Measurements from ENCODE around the gene USP40. TPM values are rescaled to one million over a fixed set of nuclear protein-coding genes. Genes with fewer than 3 reads are reported as not detected.

Gene USP40
- total RNA-seq, 1 donor from 2014 or later, result 20.0 TPM

DNA sequence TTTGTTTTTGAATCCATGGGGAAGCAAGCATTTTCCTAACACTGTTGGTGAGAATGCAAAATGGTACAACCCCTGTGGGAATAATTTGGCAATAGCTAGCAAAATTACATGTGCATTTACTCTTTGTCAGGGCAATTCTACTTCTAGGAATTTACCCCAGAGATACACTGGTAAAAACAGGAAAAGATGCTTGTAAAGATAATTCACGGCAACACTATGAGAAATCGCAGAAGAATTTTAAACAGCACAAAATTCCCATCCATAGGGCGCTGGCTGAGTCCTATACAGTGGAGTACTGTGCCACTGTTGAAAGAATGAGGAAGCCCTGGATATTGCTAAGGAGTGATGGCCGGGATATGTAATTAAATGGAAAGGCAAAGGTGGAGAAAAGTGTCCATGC lies 136.5 kb downstream of the USP40 start:
- TF ChIP-seq, protein P1, sequence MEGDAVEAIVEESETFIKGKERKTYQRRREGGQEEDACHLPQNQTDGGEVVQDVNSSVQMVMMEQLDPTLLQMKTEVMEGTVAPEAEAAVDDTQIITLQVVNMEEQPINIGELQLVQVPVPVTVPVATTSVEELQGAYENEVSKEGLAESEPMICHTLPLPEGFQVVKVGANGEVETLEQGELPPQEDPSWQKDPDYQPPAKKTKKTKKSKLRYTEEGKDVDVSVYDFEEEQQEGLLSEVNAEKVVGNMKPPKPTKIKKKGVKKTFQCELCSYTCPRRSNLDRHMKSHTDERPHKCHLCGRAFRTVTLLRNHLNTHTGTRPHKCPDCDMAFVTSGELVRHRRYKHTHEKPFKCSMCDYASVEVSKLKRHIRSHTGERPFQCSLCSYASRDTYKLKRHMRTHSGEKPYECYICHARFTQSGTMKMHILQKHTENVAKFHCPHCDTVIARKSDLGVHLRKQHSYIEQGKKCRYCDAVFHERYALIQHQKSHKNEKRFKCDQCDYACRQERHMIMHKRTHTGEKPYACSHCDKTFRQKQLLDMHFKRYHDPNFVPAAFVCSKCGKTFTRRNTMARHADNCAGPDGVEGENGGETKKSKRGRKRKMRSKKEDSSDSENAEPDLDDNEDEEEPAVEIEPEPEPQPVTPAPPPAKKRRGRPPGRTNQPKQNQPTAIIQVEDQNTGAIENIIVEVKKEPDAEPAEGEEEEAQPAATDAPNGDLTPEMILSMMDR (IDR thresholded peaks at IDR 0.05; ENCODE audit: borderline replicate concordance), result no peak
- intact Hi-C loops (cut with micrococcal nuclease), result no loop called here
- peak overlapping the region; percentile 73 for H3K27ac ChIP-seq (replicated peaks)

DNA sequence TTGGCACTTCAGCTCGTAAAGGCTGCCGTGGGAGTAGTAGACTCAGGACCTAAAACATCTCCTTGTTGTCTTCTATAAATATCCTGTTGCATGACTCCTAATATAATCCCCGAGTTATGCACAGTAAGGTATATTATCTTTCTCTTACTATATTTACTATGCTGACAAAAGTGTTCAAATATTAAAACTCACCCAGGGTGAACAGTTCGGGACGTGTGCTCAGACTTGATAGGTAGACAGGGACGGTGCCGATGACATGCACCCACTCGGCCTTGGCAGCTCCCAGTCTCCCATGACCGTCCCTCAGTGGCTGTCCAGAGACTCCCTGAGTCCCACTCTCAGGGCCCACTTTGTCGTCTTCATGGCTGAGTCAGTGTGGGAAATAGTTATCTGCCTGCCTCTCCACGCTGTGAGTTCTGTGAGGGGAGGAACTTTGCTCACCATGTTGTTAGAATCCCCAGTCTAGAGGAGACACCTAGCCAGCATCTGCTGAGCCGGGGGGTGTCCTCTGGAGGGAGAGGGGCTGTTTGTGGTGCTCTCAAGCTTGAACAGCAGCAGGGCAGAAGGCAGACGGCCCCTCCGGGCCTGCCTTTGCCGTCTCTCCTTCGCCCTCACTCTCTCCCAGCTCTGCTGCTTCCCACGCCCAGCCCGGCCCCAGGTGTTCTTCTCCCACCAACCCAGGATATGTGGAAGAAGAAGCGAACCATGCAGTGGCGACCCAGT lies 137.2 kb downstream of the USP40 start:
- Histone ChIP-seq H3K36me3 (peaks cover 2% of the 10 kb centered on the region), H3K4me3 (peak overlapping the region; percentile 11), H3K9me3 (replicated peaks) (peaks cover 4% of the 10 kb centered on the region), H3K4me1 (peaks cover 77% of the 10 kb centered on the region), H3K27ac (replicated peaks) (peak overlapping the region; percentile 73), H3K27me3 (ENCODE audit: low read depth) (no peaks in the 10 kb centered on the region)
- intact Hi-C loops (cut with micrococcal nuclease), result no loop called here
- TF ChIP-seq, protein P1 (IDR thresholded peaks at IDR 0.05; ENCODE audit: borderline replicate concordance), result no peak
- DNase-seq, result no peak

More for the DNA sequence above, 136.5 kb downstream of the USP40 start:
- Histone ChIP-seq H3K4me3 (no peak overlapping the region), H3K36me3 (peaks cover 9% of the 10 kb centered on the region), H3K27me3 (ENCODE audit: low read depth) (no peaks in the 10 kb centered on the region), H3K9me3 (replicated peaks) (peaks cover 4% of the 10 kb centered on the region), H3K4me1 (peaks cover 78% of the 10 kb centered on the region)
- no peak for DNase-seq

DNA sequence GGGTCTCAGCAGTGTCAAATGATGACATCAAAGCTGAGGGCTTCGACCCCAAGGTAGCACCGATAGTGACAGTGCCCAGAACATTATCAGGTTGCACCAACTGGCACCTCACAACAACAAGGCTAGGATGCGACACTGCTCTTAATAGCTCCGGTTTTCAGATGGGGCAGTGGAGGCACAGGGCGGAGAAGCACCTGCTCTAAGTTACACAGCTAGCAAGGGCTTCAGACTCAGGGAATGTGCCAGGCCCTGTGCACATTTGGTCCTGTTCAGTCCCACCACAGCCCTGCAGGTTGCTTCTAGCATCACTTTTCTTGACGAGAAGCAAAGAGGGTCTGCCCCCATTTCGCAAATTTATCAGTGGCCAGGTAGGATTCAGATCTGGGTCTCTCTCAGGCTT lies 138.1 kb downstream of the USP40 start:
- TF ChIP-seq, protein P1 (IDR thresholded peaks at IDR 0.05; ENCODE audit: borderline replicate concordance), result no peak
- no peak overlapping the region for H3K4me3 ChIP-seq
- DNase-seq, result no peak
- no peaks in the 10 kb centered on the region for H3K36me3 ChIP-seq
- H3K4me1 ChIP-seq, result peaks cover 76% of the 10 kb centered on the region
- intact Hi-C loops (cut with micrococcal nuclease), result no loop called here
- H3K27me3 ChIP-seq (ENCODE audit: low read depth), result no peaks in the 10 kb centered on the region
- peak overlapping the region; percentile 73 for H3K27ac ChIP-seq (replicated peaks)
- H3K9me3 ChIP-seq (replicated peaks), result peaks cover 4% of the 10 kb centered on the region

DNA sequence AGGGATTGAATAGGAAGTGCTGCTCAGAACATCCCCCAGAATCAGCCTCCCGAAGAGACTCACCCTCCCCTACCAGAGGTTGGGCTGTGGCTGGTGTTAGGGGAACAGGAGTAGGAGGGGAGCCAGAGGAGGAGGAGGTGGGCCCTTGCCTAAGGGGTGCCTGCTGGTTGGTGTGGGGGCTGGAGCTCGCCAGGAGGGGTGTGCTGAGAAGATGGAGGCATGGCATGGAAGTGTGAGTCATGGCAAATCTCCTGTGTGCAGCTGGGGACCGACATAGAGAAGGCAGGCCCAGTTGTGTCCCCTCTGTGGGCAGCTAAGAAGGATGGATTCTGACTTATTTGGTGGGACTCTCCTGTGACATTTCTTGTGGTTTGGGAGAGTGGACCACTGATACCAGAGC lies 138.6 kb downstream of the USP40 start:
- Histone ChIP-seq H3K27me3 (ENCODE audit: low read depth) (no peaks in the 10 kb centered on the region), H3K27ac (replicated peaks) (no peak overlapping the region), H3K4me1 (peaks cover 79% of the 10 kb centered on the region), H3K4me3 (no peak overlapping the region), H3K36me3 (no peaks in the 10 kb centered on the region), H3K9me3 (replicated peaks) (peaks cover 4% of the 10 kb centered on the region)
- DNase-seq, result no peak
- intact Hi-C loops (cut with micrococcal nuclease), result no loop called here
- TF ChIP-seq, protein P1 (IDR thresholded peaks at IDR 0.05; ENCODE audit: borderline replicate concordance), result no peak

DNA sequence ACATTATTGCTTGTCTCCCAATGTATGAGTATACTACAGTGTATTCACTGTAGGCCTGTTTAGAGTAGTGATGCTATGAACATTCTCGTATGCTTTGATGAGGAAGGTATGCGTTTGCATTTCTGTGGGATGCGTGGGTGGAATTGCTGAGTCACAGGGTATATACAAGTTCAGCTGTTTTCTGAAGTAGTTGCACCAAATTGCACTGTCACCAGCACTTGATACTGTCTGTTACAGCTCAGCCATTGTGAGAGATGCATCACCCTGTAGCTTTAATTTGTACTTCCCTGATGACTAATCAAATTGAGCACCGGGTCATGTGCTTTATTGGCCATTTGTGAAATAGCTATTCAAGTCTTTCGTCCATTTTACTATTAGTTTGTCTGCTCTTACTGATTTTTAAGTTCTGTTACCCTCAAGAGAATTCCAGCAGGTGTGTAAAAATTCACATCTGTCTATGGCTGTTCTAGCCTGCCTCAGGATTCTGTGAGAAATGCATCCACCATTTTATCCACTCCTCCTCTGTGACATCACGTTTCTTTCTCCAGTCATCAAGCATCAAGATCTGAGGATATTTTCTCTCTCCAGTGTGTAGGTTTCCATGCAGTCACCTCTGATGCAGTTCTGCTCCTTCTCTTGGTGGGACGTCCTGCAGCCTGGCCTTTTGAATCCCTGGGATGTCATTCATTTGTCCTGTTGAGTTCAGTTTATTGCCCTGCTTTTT lies 139.8 kb downstream of the USP40 start:
- no peak for DNase-seq
- H3K36me3 ChIP-seq, result no peaks in the 10 kb centered on the region
- intact Hi-C loops (cut with micrococcal nuclease), result no loop called here
- TF ChIP-seq, protein P1 (IDR thresholded peaks at IDR 0.05; ENCODE audit: borderline replicate concordance), result no peak
- H3K4me3 ChIP-seq, result no peak overlapping the region
- peak overlapping the region; percentile 72 for H3K27ac ChIP-seq (replicated peaks)
- H3K9me3 ChIP-seq (replicated peaks), result peaks cover 4% of the 10 kb centered on the region
- H3K4me1 ChIP-seq, result peaks cover 91% of the 10 kb centered on the region
- H3K27me3 ChIP-seq (ENCODE audit: low read depth), result no peaks in the 10 kb centered on the region

Other genes starting within 250 kb of the USP40 start
- gene DGKD, start 212.3 kb downstream of the USP40 start, total RNA-seq, result 41.7 TPM
- gene UGT1A8, start 50.9 kb upstream of the USP40 start, total RNA-seq, result not detected
- gene UGT1A10, start 69.7 kb upstream of the USP40 start, total RNA-seq, result not detected
- not detected for gene UGT1A9, start 105.1 kb upstream of the USP40 start, total RNA-seq
- not detected for gene UGT1A7, start 115.1 kb upstream of the USP40 start, total RNA-seq
- gene UGT1A6, start 126.1 kb upstream of the USP40 start, total RNA-seq, result not detected
- not detected for gene UGT1A5, start 146.1 kb upstream of the USP40 start, total RNA-seq
- gene UGT1A4, start 152.0 kb upstream of the USP40 start, total RNA-seq, result not detected
- gene UGT1A3, start 162.3 kb upstream of the USP40 start, total RNA-seq, result not detected
- gene UGT1A1, start 193.5 kb upstream of the USP40 start, total RNA-seq, result not detected
- not detected for gene MROH2A, start 211.5 kb upstream of the USP40 start, total RNA-seq